Measurements from ENCODE around the gene ZDHHC11.
"Not testable (repeated sequence)": the region's sequence is repeated elsewhere in the genome, so short reads cannot be mapped to it uniquely, and the experiment has no call there.

ZDHHC11 gene

GRCh38 chr5:845676-846601 lies 4.8 kb downstream of the ZDHHC11 start:
- in situ Hi-C loops (cut with HindIII; ENCODE audit: low sequenced_read_pairs) = not testable (repeated sequence)

- in situ Hi-C loops (cut with HindIII; ENCODE audit: low sequenced_read_pairs) = not testable (repeated sequence)
These were observed 5.6 kb downstream of the ZDHHC11 start for GRCh38 chr5:845031-845675.

DNA sequence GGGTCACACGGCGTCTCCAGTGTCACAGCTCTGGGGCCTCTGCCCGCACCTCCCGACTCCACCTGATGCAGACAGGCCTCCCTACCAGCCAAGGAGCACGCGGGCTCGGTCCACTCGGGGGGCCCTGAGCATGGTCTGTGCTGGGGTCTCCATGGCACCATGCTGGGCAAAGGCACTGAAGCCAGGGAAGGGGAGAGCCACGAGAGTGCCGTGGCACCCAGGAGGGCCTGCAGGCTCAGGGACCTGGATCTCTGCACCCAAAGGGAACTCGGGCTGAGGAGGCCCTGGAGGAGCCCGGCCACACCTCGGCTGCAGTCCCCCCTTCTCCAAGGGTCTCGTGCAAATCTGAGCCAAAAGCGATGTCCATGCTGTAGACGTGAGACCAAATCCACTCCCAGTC lies 6.4 kb downstream of the ZDHHC11 start:
- in situ Hi-C loops (cut with HindIII; ENCODE audit: low sequenced_read_pairs) = not testable (repeated sequence)

- in situ Hi-C loops (cut with HindIII; ENCODE audit: low sequenced_read_pairs) = not testable (repeated sequence)
These were observed 6.9 kb downstream of the ZDHHC11 start for GRCh38 chr5:843926-844325.

DNA sequence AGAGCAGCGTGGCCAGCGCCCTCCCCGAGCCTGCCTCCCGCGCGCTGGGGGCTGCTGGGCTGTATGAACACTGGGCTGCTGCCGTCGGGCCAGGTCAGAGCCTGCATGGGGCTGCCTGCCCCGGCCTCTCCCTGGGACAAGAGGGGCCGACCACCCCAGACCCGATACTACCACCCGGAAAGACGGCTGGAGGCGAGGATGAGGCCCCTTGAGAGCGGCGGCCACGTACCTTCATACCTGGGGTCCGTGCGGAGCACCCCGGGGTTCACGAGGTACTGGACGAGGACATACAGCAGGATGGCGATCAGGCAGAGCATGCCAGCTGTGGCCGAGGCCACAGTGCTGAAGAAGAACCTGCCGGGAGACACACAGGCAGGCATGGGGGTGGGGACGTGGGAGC lies 7.4 kb downstream of the ZDHHC11 start:
- in situ Hi-C loops (cut with HindIII; ENCODE audit: low sequenced_read_pairs) = not testable (repeated sequence)

GRCh38 chr5:842402-843221 lies 8.2 kb downstream of the ZDHHC11 start:
- in situ Hi-C loops (cut with HindIII; ENCODE audit: low sequenced_read_pairs) = not testable (repeated sequence)

DNA sequence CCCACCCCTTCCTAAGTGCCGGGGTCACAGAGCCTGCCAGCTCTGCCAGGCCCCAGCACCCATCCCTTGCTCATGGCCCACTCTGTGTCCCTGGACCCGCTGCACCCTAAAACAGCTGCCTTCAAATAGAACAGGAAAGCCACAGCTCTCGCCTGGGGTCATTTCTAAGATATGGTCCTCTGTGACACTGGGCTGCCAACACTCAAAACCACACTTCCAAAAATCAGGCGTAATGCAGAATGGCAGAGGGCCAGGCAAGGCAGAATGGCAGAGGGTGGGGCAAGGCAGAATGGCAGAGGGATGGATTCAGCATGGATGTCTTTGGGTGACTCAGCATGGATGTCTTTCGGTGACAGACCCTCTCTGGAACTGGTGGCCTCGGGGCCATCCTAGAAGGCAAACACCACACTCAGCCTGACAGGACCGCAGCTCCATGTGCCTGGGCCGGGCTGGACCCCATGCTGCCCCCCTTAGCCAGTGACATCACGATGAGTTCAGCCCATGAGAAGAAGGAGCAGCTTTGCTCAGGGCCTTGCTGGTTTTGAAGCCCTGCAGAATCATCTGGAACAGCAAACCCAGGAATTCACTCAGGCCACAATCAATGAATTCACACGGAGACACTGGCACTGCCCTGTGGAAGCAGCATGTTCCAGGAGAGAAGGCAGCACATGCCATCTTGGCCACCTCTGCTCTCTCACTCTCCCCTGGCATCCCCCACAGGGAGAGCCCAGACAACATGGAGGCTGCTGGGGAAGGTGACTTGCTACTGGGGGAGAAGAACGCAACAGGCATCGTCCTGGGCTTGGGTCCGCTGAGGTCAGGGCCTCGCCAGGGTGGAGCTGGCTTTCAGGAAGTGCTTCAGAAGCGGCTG lies 9.0 kb downstream of the ZDHHC11 start:
- in situ Hi-C loops (cut with HindIII; ENCODE audit: low sequenced_read_pairs) = not testable (repeated sequence)

GRCh38 chr5:840974-841435 lies 9.8 kb downstream of the ZDHHC11 start:
- in situ Hi-C loops (cut with HindIII; ENCODE audit: low sequenced_read_pairs) = not testable (repeated sequence)

- in situ Hi-C loops (cut with HindIII; ENCODE audit: low sequenced_read_pairs) = not testable (repeated sequence)
These were observed 10.4 kb downstream of the ZDHHC11 start for GRCh38 chr5:840118-840973.

DNA sequence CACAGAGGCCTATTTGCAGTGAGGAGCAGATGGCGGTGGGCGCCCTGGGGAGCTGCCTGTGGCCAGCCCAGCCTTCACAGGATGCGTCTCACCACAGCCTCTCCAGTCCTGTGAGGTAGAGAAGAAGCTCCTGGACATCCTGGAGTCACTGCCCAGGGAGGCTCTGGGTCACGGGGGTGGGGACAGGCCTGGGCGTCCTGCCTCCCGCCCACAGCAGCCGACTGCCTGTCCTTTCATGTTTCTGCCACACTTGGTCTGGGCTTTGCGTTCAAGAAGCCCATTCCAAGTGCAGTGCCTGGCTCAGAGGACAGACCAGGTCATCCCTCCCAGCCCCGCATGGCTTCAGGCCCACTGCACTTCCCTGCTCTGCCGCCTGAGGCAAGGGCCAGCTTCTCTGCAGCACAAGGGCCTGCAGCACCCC lies 12.3 kb downstream of the ZDHHC11 start:
- in situ Hi-C loops (cut with HindIII; ENCODE audit: low sequenced_read_pairs) = not testable (repeated sequence)

GRCh38 chr5:837621-838121 lies 13.1 kb downstream of the ZDHHC11 start:
- in situ Hi-C loops (cut with HindIII; ENCODE audit: low sequenced_read_pairs) = not testable (repeated sequence)

- in situ Hi-C loops (cut with HindIII; ENCODE audit: low sequenced_read_pairs) = not testable (repeated sequence)
These were observed 14.7 kb downstream of the ZDHHC11 start for GRCh38 chr5:835933-836612.

DNA sequence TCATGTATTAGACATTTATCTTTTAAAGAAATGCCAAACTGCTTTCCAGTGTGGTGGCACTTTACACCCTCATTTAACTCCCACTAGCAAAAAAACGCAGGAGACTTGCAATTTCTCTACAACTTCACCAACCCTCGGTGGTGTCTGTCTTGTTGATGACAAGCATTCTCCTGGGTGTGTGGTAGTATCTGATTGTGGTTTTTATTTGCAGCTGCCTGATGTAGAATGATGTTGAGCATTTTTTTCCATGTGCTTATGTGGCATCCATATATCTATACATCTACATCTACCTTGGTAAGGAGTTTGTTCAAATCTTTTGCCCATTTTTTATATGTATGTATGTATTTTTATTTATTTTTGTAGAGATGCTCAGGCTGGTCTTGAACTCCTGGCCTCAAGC lies 16.8 kb downstream of the ZDHHC11 start:
- in situ Hi-C loops (cut with HindIII; ENCODE audit: low sequenced_read_pairs) = not testable (repeated sequence)

DNA sequence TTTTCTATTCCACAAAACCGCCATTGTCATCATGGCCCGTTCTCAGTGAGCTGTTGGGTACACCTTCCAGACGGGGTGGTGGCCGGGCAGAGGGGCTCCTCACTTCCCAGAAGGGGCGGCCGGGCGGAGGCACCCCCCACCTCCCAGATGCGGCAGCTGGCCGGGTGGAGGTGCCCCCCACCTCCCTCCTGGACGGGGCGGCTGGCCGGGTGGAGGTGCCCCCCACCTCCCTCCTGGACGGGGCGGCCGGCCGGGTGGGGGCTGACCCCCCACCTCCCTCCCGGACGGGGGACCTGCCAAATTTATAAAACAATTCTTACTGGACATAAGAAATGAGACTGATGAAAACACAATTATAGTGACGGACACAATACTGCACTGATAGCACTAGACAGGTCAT lies 22.6 kb downstream of the ZDHHC11 start:
- in situ Hi-C loops (cut with HindIII; ENCODE audit: low sequenced_read_pairs) = not testable (repeated sequence)

GRCh38 chr5:825544-825943 lies 25.2 kb downstream of the ZDHHC11 start:
- in situ Hi-C loops (cut with HindIII; ENCODE audit: low sequenced_read_pairs) = not testable (repeated sequence)

GRCh38 chr5:821504-821903 lies 29.3 kb downstream of the ZDHHC11 start:
- in situ Hi-C loops (cut with HindIII; ENCODE audit: low sequenced_read_pairs) = no loop called here

- in situ Hi-C loops (cut with HindIII; ENCODE audit: low sequenced_read_pairs) = no loop called here
These were observed 30.5 kb downstream of the ZDHHC11 start for GRCh38 chr5:820245-820644.

DNA sequence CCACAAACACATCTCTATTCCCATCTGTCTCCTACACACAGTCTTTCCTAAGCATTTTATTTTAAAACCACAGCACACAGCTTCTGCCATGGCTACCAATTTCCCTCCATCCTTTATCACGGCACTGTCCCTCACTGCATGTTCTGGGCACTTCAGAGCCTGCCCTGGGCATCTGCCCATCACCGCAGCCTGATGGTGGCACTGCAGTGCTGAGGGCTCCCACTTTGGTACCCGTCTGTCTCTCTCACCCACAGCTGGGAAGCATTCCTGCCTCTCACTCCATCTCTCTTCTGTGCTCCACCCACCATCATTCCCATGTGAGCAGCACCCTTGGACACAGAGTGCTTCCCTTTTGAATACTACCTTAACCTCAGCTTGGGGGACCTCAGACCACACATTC lies 31.7 kb downstream of the ZDHHC11 start:
- in situ Hi-C loops (cut with HindIII; ENCODE audit: low sequenced_read_pairs) = no loop called here
